ENCODE data around the gene KCNIP3.

The KCNIP3 gene

GRCh38 chr2:95270541-95271081 lies 26.5 kb upstream of the KCNIP3 start:
- no peak for DNase-seq (ENCODE audit: low read depth in 2 of 2)
- TF ChIP-seq CTCF (IDR thresholded peaks at IDR 0.05; ENCODE audit: low read depth, low read length), result no peak

GRCh38 chr2:95271381-95271971 lies 25.7 kb upstream of the KCNIP3 start:
- DNase-seq (ENCODE audit: low read depth in 2 of 2), result no peak
- no peak overlapping the region for H3K4me3 ChIP-seq (replicated peaks in 1 of 2; ENCODE audit: low read depth in 2 of 2, low read length in 2 of 2)
- no peak for TF ChIP-seq CTCF (IDR thresholded peaks at IDR 0.05; ENCODE audit: low read depth, low read length)

More at GRCh38 chr2:95270541-95271081, 26.5 kb upstream of the KCNIP3 start:
- no peak overlapping the region for H3K4me3 ChIP-seq (replicated peaks in 1 of 2; ENCODE audit: low read depth in 2 of 2, low read length in 2 of 2)

GRCh38 chr2:95272299-95272751 lies 24.8 kb upstream of the KCNIP3 start:
- H3K4me3 ChIP-seq (replicated peaks in 1 of 2; ENCODE audit: low read depth in 2 of 2, low read length in 2 of 2), result no peak overlapping the region
- DNase-seq (ENCODE audit: low read depth in 2 of 2), result no peak

GRCh38 chr2:95272781-95273180 lies 24.4 kb upstream of the KCNIP3 start:
- no peak for DNase-seq (ENCODE audit: low read depth in 2 of 2)
- no peak for TF ChIP-seq CTCF (IDR thresholded peaks at IDR 0.05; ENCODE audit: low read depth, low read length)
- H3K4me3 ChIP-seq (replicated peaks in 1 of 2; ENCODE audit: low read depth in 2 of 2, low read length in 2 of 2), result no peak overlapping the region

More at GRCh38 chr2:95272299-95272751, 24.8 kb upstream of the KCNIP3 start:
- no peak for TF ChIP-seq CTCF (IDR thresholded peaks at IDR 0.05; ENCODE audit: low read depth, low read length)

- H3K4me3 ChIP-seq (replicated peaks in 1 of 2; ENCODE audit: low read depth in 2 of 2, low read length in 2 of 2), result no peak overlapping the region
- TF ChIP-seq CTCF (IDR thresholded peaks at IDR 0.05; ENCODE audit: low read depth, low read length), result no peak
- DNase-seq (ENCODE audit: low read depth in 2 of 2), result no peak
These were observed 23.4 kb upstream of the KCNIP3 start for GRCh38 chr2:95273566-95274290.

- no peak for DNase-seq (ENCODE audit: low read depth in 2 of 2)
- no peak within 1 kb of the TSS for H3K4me3 ChIP-seq (replicated peaks in 1 of 2; ENCODE audit: low read depth in 2 of 2, low read length in 2 of 2)
- no peak for TF ChIP-seq CTCF (IDR thresholded peaks at IDR 0.05; ENCODE audit: low read depth, low read length)
These were observed 22.6 kb upstream of the KCNIP3 start, which contains the start of gene PROM2 for GRCh38 chr2:95274291-95275150. PROM2 (plus strand) TSS chr2:95274449; CDS start chr2:95274586, 137 bp downstream.

Measured in cardiac fibroblast (primary cell).